Measurements from ENCODE around the gene PHACTR2.
"Not testable (repeated sequence)": the region's sequence is repeated elsewhere in the genome, so short reads cannot be mapped to it uniquely, and the experiment has no call there.

PHACTR2 gene

GRCh38 chr6:143817621-143818020, 139.9 kb downstream of the PHACTR2 start:
- no peak for DNase-seq

GRCh38 chr6:143821359-143821758, 143.6 kb downstream of the PHACTR2 start:
- DNase-seq: no peak

- no peak for DNase-seq
These were observed 144.8 kb downstream of the PHACTR2 start for GRCh38 chr6:143822584-143823024.

- no peak for DNase-seq
These were observed 145.8 kb downstream of the PHACTR2 start for GRCh38 chr6:143823548-143823947.

- no peak for DNase-seq
These were observed 150.8 kb downstream of the PHACTR2 start for GRCh38 chr6:143828572-143828971.

- DNase-seq: no peak
These were observed 158.4 kb downstream of the PHACTR2 start for GRCh38 chr6:143836150-143836549.

DNA sequence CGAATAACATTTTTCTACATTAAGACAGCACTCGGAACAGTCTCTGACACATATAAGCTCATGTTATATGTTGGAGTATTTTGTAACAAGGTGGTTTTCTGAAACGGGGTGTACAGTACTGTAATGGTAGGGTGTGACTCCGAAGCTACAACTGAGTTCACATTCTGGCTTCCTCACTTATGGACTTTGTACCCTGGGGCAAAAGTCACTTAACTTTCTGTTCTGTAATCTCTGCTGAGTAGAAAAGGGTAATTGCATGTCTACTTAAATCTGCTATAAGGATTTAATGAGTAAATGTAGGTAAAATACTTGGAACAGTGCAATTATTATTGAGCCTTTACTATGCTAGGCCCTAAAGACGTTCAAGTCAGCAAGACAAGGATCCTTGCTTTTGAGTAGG, 160.6 kb downstream of the PHACTR2 start:
- DNase-seq: no peak

DNA sequence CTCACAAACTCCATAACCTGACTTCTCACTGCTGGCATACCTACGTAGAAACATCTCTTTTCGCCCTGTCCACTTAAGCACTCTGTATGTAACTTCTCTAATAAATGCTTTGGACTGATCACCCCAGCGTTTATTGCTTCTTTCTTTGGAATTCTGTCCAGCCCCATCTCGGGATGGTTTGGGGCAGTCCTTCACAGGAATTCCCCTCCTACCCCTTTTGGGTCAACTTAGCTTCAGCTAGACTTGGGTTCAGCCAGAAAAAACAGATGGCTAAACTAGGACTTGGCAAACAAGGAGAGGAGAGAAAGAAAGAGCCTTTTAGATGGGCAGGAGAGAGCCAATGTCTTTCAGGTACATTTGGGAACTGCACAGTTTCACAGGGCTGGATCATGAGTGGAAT, 161.4 kb downstream of the PHACTR2 start:
- no peak for DNase-seq

- no peak for DNase-seq
These were observed 163.0 kb downstream of the PHACTR2 start for GRCh38 chr6:143840595-143841265.

- peak in 1 of 2 experiments; percentile 29 for DNase-seq
These were observed 164.7 kb downstream of the PHACTR2 start for GRCh38 chr6:143842461-143842901.

DNA sequence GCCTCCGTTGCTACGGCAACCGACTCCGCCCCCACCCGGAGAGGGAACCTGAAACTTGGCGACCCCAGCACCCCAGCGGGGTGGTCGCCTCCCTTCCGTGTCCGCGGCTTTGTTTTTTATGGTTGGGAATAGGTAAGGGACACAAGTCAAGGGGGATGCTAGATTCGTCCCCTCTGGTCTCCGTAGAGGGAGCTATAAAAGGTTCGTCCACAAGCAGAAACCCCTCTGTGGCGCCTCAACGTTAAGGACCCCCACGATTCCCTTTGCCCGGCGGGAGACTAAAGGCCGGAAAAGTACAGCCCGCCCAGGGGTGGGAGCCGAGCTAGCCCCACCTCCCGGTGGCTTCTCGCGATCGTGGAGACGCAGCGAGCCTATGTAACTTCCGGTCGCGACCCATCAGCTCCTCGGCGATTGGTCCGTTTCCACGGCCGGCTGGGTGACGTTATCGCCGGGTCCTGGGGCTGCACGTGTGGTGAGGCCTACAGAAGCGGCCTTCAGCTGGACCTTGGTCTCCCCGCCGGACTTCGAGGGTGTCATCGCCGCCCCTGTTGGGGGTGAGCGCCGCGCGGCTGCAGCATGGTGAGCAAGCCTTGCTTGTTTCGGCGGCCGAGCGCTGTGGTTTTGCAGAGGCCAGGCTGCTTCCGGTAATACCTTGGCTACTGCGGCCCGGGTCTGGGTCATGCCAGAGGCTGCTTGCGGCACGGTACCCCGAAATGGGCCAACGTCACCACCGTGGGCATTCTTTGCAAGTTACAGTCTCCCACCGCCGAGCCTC, 165.3 kb downstream of the PHACTR2 start, which contains the start of gene LTV1:
TSS of gene LTV1 (plus strand) at position 437 of the 775 bp plus-strand sequence. CDS start at position 577, 140 bp downstream.
- peak; percentile 92 to 95 for DNase-seq

DNA sequence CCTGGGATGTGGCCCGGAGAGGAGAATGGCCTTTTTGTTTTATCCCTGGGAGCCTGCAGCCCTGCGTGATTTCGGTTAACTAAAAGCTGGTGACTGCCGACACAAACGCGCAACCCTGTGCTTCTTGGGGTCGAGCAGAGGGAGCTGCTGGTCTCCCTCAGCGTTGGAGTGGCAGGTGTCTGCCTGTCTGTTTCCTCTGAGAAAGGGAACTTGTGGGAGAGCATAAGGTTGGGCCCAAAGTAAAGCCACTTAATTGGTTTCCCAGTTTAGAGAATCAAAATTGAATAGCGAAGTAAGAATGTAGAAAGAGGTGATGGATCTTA, 165.9 kb downstream of the PHACTR2 start:
- DNase-seq: no peak

DNA sequence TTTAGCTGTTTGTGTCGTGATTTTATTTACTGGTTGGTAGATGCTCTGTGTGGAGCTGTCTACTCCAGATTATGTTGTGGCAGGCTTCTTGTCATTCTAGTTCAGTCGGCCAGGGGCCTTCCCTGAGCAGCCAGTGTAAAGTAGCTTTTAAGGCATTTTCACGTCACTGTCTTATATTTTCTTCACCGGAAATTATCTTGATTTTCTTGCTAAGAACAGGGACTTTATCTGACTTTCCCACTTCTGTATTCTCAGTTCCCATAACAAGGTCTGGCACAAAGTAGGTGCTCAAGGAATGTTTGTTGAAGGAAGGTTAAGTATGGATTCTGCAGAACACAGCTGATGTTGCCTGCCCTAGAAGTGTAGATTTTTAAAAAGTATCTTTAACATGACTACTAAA, 166.2 kb downstream of the PHACTR2 start:
- no peak for DNase-seq

DNA sequence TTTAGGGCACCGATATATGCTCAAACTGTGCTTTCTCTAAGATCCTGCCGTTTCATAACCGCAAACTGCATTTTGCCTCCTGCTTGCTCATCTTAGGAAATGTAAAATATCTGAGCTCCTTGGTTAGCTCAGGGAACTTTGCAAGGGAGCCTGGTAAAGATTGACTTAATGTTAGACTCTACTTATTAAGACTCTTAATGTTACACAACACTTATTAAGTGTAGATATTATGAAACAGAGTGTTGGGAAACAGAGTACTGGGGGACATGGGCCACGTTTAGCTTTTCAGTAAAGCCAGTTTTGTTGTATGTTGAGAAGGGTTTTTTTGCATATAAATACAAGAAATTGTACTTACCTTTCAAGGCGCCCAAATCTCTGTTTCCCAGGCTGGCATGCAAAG, 167.3 kb downstream of the PHACTR2 start:
- DNase-seq: no peak

- DNase-seq: not testable (repeated sequence)
These were observed 173.9 kb downstream of the PHACTR2 start for GRCh38 chr6:143851706-143852105.

GRCh38 chr6:143855057-143855456, 177.3 kb downstream of the PHACTR2 start:
- not testable (repeated sequence) for DNase-seq

DNA sequence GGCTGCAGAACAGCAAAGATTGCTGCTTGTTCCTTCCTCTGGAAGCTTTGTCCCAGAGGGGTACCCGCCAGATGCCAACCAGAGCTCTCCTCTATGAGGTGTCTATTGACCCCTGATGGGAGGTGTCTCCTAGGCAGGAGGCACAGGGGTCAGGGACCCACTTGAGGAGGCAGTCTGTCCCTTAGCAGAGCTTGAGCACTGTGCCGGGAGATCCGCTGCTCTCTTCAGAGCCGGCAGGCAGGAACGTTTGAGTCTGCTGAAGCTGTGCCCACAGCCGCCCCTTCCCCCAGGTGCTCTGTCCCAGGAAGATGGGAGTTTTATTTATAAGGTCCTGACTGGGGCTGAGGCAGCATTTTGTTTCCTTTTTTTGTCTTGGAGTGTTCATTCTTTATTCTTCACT, 179.0 kb downstream of the PHACTR2 start:
- not testable (repeated sequence) for DNase-seq

GRCh38 chr6:143857651-143858050, 179.9 kb downstream of the PHACTR2 start:
- no peak for DNase-seq

DNA sequence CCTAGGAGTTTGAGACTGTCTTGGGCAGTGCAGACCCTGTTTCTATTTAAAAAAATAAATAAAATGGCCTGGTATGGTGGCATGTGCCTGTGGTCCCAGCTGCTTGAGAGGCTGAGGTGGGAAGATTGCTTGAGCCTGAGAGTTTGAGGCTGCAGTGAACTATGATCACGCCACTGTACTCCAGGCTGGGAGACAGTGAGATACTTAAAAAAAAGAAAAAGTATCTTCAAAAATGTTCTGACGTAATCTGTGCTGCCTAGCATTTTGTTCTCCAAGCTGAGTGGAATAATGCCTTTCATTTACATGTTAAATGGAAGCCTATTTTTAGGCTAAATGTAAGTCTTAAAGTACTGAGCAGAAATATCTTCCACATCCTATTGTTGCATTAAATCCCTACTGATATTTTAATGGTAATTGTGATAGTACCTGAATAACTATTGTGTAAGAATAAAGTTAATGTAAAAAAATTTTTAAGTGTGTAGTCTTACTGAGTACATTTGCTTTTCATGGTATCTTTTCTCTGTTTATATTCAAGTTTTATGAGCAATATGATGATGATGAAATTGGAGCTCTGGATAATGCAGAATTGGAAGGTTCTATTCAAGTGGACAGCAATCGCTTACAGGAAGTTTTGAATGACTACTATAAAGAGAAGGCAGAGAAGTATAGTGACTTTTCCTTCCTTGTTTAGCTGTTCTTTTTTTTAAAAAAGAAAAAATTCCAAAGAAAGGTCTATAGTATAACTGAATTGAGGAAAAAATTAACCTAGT, 182.3 kb downstream of the PHACTR2 start:
- no peak for DNase-seq

GRCh38 chr6:143863771-143864170, 186.0 kb downstream of the PHACTR2 start:
- no peak for DNase-seq

DNA sequence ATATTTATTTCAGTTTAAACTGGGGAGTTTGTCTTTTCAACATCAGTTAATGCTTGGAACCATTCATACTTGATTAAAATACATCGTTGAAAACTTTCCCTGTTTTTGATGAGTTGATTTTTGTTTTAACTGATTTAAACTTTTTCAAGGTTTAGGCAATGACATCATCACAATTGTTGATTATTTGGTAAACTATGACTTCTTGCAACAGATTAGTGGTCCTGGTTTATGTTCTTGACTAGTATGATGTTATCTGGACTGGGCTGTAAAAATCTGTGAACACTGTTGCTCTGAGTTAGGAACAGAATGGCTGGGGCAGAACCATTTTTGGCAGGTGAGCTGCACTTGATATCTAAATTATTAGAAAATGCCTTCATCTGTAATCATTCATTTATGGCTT, 186.5 kb downstream of the PHACTR2 start, which contains the start of gene ZC2HC1B:
TSS of gene ZC2HC1B (plus strand) at position 241 of the 400 bp plus-strand sequence. CDS start at position 307, 66 bp downstream.
- no peak for DNase-seq

GRCh38 chr6:143867236-143867635, 189.5 kb downstream of the PHACTR2 start:
- no peak for DNase-seq

- DNase-seq: not testable (repeated sequence)
These were observed 191.0 kb downstream of the PHACTR2 start for GRCh38 chr6:143868808-143869207.
